Peyer's patch (tissue), 4 donors: ENCODE results near the gene DPP4.

Experiments
- POLR2A ChIP-seq, 2 donors: fragments of 450-650 bp; IDR thresholded peaks; one replicate each; pipeline ENCODE4 v1.5.1; 2017; ENCODE audit warnings: antibody characterized with exemption in 2 of 2, mild to moderate bottlenecking in 2 of 2, moderate library complexity in 2 of 2
- TF ChIP-seq, protein P1 (sequence below), 6 experiments: fragments of 450-650 bp in 4 of 6; fragments of 200-600 bp in 2 of 6; sonication (generic) in 1 of 6; IDR thresholded peaks; one replicate each; pipeline ENCODE4 v1.5.1; 2017 to 2019; ENCODE audit warnings: antibody characterized with exemption in 6 of 6, mild to moderate bottlenecking in 3 of 6, moderate library complexity in 1 of 6

DNA sequence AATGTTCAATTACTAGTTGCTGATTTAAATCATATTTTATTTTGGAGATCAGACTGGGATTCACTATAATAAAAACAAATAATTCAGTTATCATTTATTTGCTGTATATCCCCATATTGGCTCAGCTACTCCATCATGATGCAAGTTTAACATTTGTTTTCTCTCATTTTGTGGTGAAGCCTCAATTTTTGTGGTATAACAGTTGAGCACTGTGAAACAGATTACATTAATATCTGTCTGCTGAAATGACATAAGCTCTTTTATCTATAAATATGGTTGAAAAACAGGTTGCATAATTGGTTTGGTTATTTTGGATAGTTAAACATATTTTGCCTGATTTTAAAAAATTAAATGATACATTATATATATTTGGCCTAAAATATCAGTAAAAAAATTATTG lies 67.7 kb downstream of the DPP4 start:
- TF ChIP-seq, protein P1, sequence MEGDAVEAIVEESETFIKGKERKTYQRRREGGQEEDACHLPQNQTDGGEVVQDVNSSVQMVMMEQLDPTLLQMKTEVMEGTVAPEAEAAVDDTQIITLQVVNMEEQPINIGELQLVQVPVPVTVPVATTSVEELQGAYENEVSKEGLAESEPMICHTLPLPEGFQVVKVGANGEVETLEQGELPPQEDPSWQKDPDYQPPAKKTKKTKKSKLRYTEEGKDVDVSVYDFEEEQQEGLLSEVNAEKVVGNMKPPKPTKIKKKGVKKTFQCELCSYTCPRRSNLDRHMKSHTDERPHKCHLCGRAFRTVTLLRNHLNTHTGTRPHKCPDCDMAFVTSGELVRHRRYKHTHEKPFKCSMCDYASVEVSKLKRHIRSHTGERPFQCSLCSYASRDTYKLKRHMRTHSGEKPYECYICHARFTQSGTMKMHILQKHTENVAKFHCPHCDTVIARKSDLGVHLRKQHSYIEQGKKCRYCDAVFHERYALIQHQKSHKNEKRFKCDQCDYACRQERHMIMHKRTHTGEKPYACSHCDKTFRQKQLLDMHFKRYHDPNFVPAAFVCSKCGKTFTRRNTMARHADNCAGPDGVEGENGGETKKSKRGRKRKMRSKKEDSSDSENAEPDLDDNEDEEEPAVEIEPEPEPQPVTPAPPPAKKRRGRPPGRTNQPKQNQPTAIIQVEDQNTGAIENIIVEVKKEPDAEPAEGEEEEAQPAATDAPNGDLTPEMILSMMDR (IDR thresholded peaks at IDR 0.05): no peak
- TF ChIP-seq POLR2A (IDR thresholded peaks at IDR 0.05): no peak
